IMR-90 (cell line): ENCODE measurements around the gene NLRC3. TPM values are rescaled to one million over a fixed set of nuclear protein-coding genes. Genes with fewer than 3 reads are reported as not detected.

Source experiments
- ATAC-seq: fragments of 200-7000 bp; cut with Tn5 transposase; 2 replicates; pipeline ENCODE4 v1.9.1; 2020; ENCODE audit warnings: low read depth, mild to moderate bottlenecking, moderate library complexity
- BruUV-seq: library from RNA; stranded (reverse); fragments of 400-500 nt; replicated peaks from 2 replicates; lab custom pipeline; 2021; lab: Mats Ljungman, UMichigan
- CTCF ChIA-PET: fragments of 300-600 bp; formaldehyde crosslinking; extraction: SDS; loops from one replicate; lab custom pipeline; 2021; ENCODE audit warnings: antibody characterized with exemption; lab: Yijun Ruan, JAX
- POLR2A ChIA-PET: fragments of 300-600 bp; sonication (Branson Sonifier 250); formaldehyde crosslinking; loops from one replicate; lab custom pipeline; 2022; ENCODE audit warnings: antibody characterized with exemption; ENCODE audit not compliant: unreplicated experiment; lab: Charles Lee
- DNase-seq: peaks from one replicate; pipeline ENCODE4 v3.0.0; 2013
- H2AFZ ChIP-seq: replicated peaks from 2 replicates; pipeline ENCODE3; 2013; ENCODE audit warnings: low read length, mild to moderate bottlenecking; ENCODE audit not compliant: poor library complexity
- H2AK5ac ChIP-seq: 2 replicates; pipeline ENCODE4 v1.6.1; 2013; ENCODE audit warnings: low read depth, low read length, inconsistent platforms
- H2AK9ac ChIP-seq: replicated peaks from 2 replicates; pipeline ENCODE3; 2013; ENCODE audit warnings: mild to moderate bottlenecking, low read depth, low read length, moderate library complexity; ENCODE audit not compliant: poor library complexity
- H2BK120ac ChIP-seq: 2 replicates; pipeline ENCODE4 v1.6.1; 2013; ENCODE audit warnings: low read depth, low read length, inconsistent platforms
- H2BK15ac ChIP-seq: 3 replicates; pipeline ENCODE4 v1.6.1; 2013; ENCODE audit warnings: low read depth, low read length, inconsistent platforms
- H2BK20ac ChIP-seq: 2 replicates; pipeline ENCODE4 v1.6.1; 2013; ENCODE audit warnings: low read depth, mild to moderate bottlenecking, inconsistent platforms, low read length, moderate library complexity
- H2BK5ac ChIP-seq: 2 replicates; pipeline ENCODE4 v1.6.1; 2013; ENCODE audit warnings: mild to moderate bottlenecking, low read depth, low read length, inconsistent platforms; ENCODE audit not compliant: poor library complexity, severe bottlenecking
- H3K14ac ChIP-seq: replicated peaks from 2 replicates; pipeline ENCODE4 v1.6.1; 2013; ENCODE audit warnings: low read depth, low read length, inconsistent platforms
- H3K18ac ChIP-seq: 2 replicates; pipeline ENCODE4 v1.6.1; 2013; ENCODE audit warnings: low read depth, low read length, control low read depth
- H3K23ac ChIP-seq: 2 replicates; pipeline ENCODE4 v1.6.1; 2013; ENCODE audit warnings: low read depth, low read length, inconsistent platforms
- H3K27ac ChIP-seq: 2 replicates; pipeline ENCODE4 v1.5.1; 2013; ENCODE audit warnings: mild to moderate bottlenecking, control low read depth, low read length; ENCODE audit not compliant: insufficient read depth
- H3K27me3 ChIP-seq: 2 replicates; pipeline ENCODE4 v1.6.1; 2013; ENCODE audit warnings: low read length; ENCODE audit not compliant: control insufficient read depth, insufficient read depth
- H3K36me3 ChIP-seq: 2 replicates; pipeline ENCODE4 v1.6.1; 2013; ENCODE audit warnings: low read length, mixed read lengths; ENCODE audit not compliant: control insufficient read depth, insufficient read depth
- H3K4ac ChIP-seq: 2 replicates; pipeline ENCODE4 v1.6.1; 2013; ENCODE audit warnings: low read depth, low read length, inconsistent platforms
- H3K4me1 ChIP-seq: 2 replicates; pipeline ENCODE4 v1.6.1; 2013; ENCODE audit warnings: low read length, mixed read lengths; ENCODE audit not compliant: control insufficient read depth, insufficient read depth
- H3K4me2 ChIP-seq: 2 replicates; pipeline ENCODE4 v1.6.1; 2013; ENCODE audit warnings: low read depth, mild to moderate bottlenecking, control low read depth, low read length, moderate library complexity
- H3K4me3 ChIP-seq: 2 replicates; pipeline ENCODE4 v1.5.1; 2013; ENCODE audit warnings: low read depth, mild to moderate bottlenecking, control low read depth, low read length, moderate library complexity; ENCODE audit not compliant: insufficient read depth
- H3K56ac ChIP-seq: 2 replicates; pipeline ENCODE4 v1.6.1; 2013; ENCODE audit warnings: low read length, inconsistent platforms; ENCODE audit not compliant: insufficient read depth; ENCODE audit errors: extremely low read depth
- H3K79me1 ChIP-seq, 2 experiments: 2 replicates each; pipeline ENCODE4 v1.6.1; 2013; ENCODE audit warnings: low read length in 2 of 2, inconsistent platforms in 1 of 2, low read depth in 1 of 2
- H3K9ac ChIP-seq: 2 replicates; pipeline ENCODE4 v1.6.1; 2013; ENCODE audit warnings: low read depth, low read length, control low read depth
- H3K9me1 ChIP-seq: 2 replicates; pipeline ENCODE4 v1.6.1; 2013; ENCODE audit warnings: low read length, inconsistent platforms; ENCODE audit not compliant: insufficient read depth
- H3K9me3 ChIP-seq: 2 replicates; pipeline ENCODE4 v1.6.1; 2013; ENCODE audit warnings: low read length; ENCODE audit not compliant: control insufficient read depth, insufficient read depth
- H4K20me1 ChIP-seq: 2 replicates; pipeline ENCODE4 v1.6.1; 2013; ENCODE audit warnings: low read length, inconsistent platforms; ENCODE audit not compliant: insufficient read depth
- H4K5ac ChIP-seq: 2 replicates; pipeline ENCODE4 v1.6.1; 2013; ENCODE audit warnings: mild to moderate bottlenecking, low read depth, low read length, control low read depth
- H4K8ac ChIP-seq, 2 experiments: 2 replicates each; pipeline ENCODE4 v1.6.1; 2013; ENCODE audit warnings: low read depth in 2 of 2, low read length in 2 of 2, control low read depth in 1 of 2, inconsistent platforms in 1 of 2
- H4K91ac ChIP-seq: 2 replicates; pipeline ENCODE4 v1.6.1; 2013; ENCODE audit warnings: low read depth, low read length, inconsistent platforms; ENCODE audit not compliant: insufficient read depth
- BHLHE40 ChIP-seq: fragments of 150-350 bp; IDR thresholded peaks from 2 replicates; pipeline ENCODE4 v1.6.1; 2016; ENCODE audit warnings: mild to moderate bottlenecking, low read depth, low read length
- CEBPB ChIP-seq: IDR thresholded peaks from 2 replicates; pipeline ENCODE4 v1.6.1; 2012; ENCODE audit warnings: low read depth, low read length, improper control_type of control experiment
- CHD1 ChIP-seq: IDR thresholded peaks from 2 replicates; pipeline ENCODE4 v1.6.1; 2012; ENCODE audit warnings: low read depth, low read length, improper control_type of control experiment
- CTCF ChIP-seq: conservative IDR thresholded peaks from 2 replicates; pipeline ENCODE4 v1.5.1; 2012; ENCODE audit warnings: mild to moderate bottlenecking, low read depth, low read length, improper control_type of control experiment
- FOS ChIP-seq: fragments of 150-350 bp; IDR thresholded peaks from 2 replicates; pipeline ENCODE4 v1.6.1; 2016; ENCODE audit warnings: low read depth, low read length
- MAFK ChIP-seq: IDR thresholded peaks from 2 replicates; pipeline ENCODE4 v1.6.1; 2012; ENCODE audit warnings: low read depth, low read length, improper control_type of control experiment
- MXI1 ChIP-seq: IDR thresholded peaks from 2 replicates; pipeline ENCODE4 v1.6.1; 2012; ENCODE audit warnings: low read depth, mild to moderate bottlenecking, low read length, moderate library complexity, borderline replicate concordance
- POLR2A ChIP-seq: IDR thresholded peaks from 2 replicates; pipeline ENCODE4 v1.6.1; 2012; ENCODE audit warnings: mild to moderate bottlenecking, low read depth, low read length
- RAD21 ChIP-seq: IDR thresholded peaks from 2 replicates; pipeline ENCODE4 v1.6.1; 2012; ENCODE audit warnings: low read length, improper control_type of control experiment
- RCOR1 ChIP-seq: IDR thresholded peaks from 2 replicates; pipeline ENCODE4 v1.6.1; 2012; ENCODE audit warnings: mild to moderate bottlenecking, low read length, improper control_type of control experiment; ENCODE audit not compliant: insufficient replicate concordance
- RFX5 ChIP-seq: IDR thresholded peaks from 2 replicates; pipeline ENCODE4 v1.8.0; 2012; ENCODE audit warnings: low read depth, mild to moderate bottlenecking, low read length, moderate library complexity
- SMC3 ChIP-seq: fragments of 150-350 bp; IDR thresholded peaks from 2 replicates; pipeline ENCODE4 v1.6.1; 2016; ENCODE audit warnings: low read depth, mild to moderate bottlenecking, antibody characterized with exemption, low read length, moderate library complexity
- USF2 ChIP-seq: fragments of 150-350 bp; IDR thresholded peaks from 2 replicates; pipeline ENCODE4 v1.6.1; 2017; ENCODE audit warnings: mild to moderate bottlenecking, antibody characterized with exemption, low read length, low read depth
- WGBS, 2 experiments: methylation state at CpG; one replicate each; pipeline versions ENCODE4 v1.1.5 to v1.1.7; 2013; ENCODE audit warnings: missing lambda C conversion rate in 2 of 2; ENCODE audit not compliant: insufficient read length in 1 of 2; ENCODE audit errors: extremely low coverage in 2 of 2; 5-methylcytosine and 5-hydroxymethylcytosine counted together
- dilution Hi-C: fragments of 300-500 bp; cut with HindIII; formaldehyde crosslinking; loops from one replicate; pipeline ENCODE4 v1.14.3; 2018; ENCODE audit warnings: low sequenced_read_pairs; ENCODE audit not compliant: unreplicated experiment
- in situ Hi-C: fragments of 300-500 bp; cut with MboI; formaldehyde crosslinking; loops from 3 replicates; pipeline ENCODE4 v1.14.3; 2019; ENCODE audit warnings: low sequenced_read_pairs, inconsistent platforms, mixed read lengths
- intact Hi-C: fragments of 100-400 bp; cut with micrococcal nuclease; formaldehyde crosslinking; loops from 2 replicates; pipeline ENCODE4 v1.10.0; 2022
- polyA plus RNA-seq, 3 experiments: library from polyadenylated mRNA; depleted of rRNA; stranded (reverse); fragments of >200 nt; gene quantifications; 2 replicates each; pipeline ENCODE4 v1.2.3, GENCODE V29; 2012; ENCODE audit warnings: low replicate concordance in 1 of 3
- total RNA-seq: library from RNA; depleted of rRNA; stranded (reverse); fragments of >200 nt; gene quantifications from 2 replicates; pipeline ENCODE4 v1.2.3, GENCODE V29; 2012
- TF ChIP-seq, protein P1 (sequence below): fragments of 150-350 bp; IDR thresholded peaks from 2 replicates; pipeline ENCODE4 v1.6.1; 2016; ENCODE audit warnings: low read depth, mild to moderate bottlenecking, low read length, moderate library complexity, borderline replicate concordance

NLRC3 gene
- total and polyA plus RNA-seq, 2 of the 4 experiments (the other 2 are of a cell fraction): not detected

DNA sequence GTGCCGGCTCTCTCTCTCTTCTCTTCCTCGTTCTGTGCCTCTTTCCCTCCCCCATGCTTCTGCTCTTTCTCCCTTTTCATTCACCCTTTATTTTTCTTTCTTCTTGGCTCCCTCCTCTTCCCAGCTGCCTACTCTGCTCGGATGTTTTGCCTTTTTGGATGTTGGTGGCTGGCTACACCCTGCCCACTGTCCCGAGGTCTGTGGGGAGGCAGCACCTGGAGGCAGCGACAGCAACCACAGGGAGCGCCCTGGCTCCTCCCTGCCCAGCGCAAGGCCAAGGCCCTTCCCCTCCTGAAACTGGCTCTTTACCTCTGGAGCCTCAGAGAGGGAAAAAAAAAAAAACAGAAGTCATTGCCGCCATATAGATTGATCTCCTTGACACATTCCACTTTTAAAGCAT is 56.4 kb downstream of the NLRC3 start:
- 58% methylated on average over 2 of the region's 8 CpGs; no CpG with 5 or more reads in 1 of the 2 experiments for WGBS, 2 experiments
- H2AFZ ChIP-seq: no peak overlapping the region

More for the DNA sequence above, 56.4 kb downstream of the NLRC3 start:
- Histone ChIP-seq H3K27me3 (no peaks in the 10 kb centered on the region), H2BK20ac (no peak overlapping the region), H3K18ac (no peak overlapping the region), H2AK9ac (no peak overlapping the region), H4K91ac (no peak overlapping the region), H4K8ac (no peak overlapping the region), H3K79me1 (no peaks in the 10 kb centered on the region), H2BK120ac (no peak overlapping the region), H3K4me1 (peaks cover 1% of the 10 kb centered on the region; the same call in 1 of the 2 replicates), H3K4me3 (no peak overlapping the region), H4K5ac (no peak overlapping the region; the same call in 1 of the 2 replicates), H2BK5ac (no peak overlapping the region), H3K9me3 (no peaks in the 10 kb centered on the region), H3K27ac (peak overlapping the region; percentile 87; the same call in 1 of the 2 replicates), H3K36me3 (peaks cover 40% of the 10 kb centered on the region), H3K9ac (no peak overlapping the region; the same call in 1 of the 2 replicates), H2AK5ac (no peak overlapping the region), H3K14ac (no peak overlapping the region), H3K23ac (no peak overlapping the region), H3K4me2 (no peak overlapping the region), H3K9me1 (no peaks in the 10 kb centered on the region), H3K56ac (no peak overlapping the region), H2BK15ac (no peak overlapping the region), H3K4ac (no peak overlapping the region), H4K20me1 (no peaks in the 10 kb centered on the region)
- intact Hi-C loops: no loop called here
- BruUV-seq: no TSS peak
- CTCF ChIA-PET: no interaction called here
- no peak for TF ChIP-seq CTCF
- TF ChIP-seq, protein P1, sequence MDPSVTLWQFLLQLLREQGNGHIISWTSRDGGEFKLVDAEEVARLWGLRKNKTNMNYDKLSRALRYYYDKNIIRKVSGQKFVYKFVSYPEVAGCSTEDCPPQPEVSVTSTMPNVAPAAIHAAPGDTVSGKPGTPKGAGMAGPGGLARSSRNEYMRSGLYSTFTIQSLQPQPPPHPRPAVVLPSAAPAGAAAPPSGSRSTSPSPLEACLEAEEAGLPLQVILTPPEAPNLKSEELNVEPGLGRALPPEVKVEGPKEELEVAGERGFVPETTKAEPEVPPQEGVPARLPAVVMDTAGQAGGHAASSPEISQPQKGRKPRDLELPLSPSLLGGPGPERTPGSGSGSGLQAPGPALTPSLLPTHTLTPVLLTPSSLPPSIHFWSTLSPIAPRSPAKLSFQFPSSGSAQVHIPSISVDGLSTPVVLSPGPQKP: no peak
- TF ChIP-seq RCOR1: no peak
- TF ChIP-seq CEBPB: no peak
- no peak for TF ChIP-seq USF2
- TF ChIP-seq CHD1: no peak
- TF ChIP-seq MXI1: no peak
- TF ChIP-seq SMC3: no peak
- no peak for TF ChIP-seq BHLHE40
- no peak for TF ChIP-seq FOS
- TF ChIP-seq RAD21: no peak
- TF ChIP-seq RFX5: no peak
- no peak for TF ChIP-seq POLR2A
- TF ChIP-seq MAFK: no peak
- DNase-seq: no peak
- in situ Hi-C loops: no loop called here
- ATAC-seq: no peak
- POLR2A ChIA-PET: no interaction called here
- dilution Hi-C loops: no loop called here
